Activated CD4-positive, alpha-beta T cell treated with anti-CD3 and anti-CD28 coated beads, Interleukin-2, amount 10 ng/mL, durations not matched to agents 7 days and 5 days (primary cell): ENCODE data around the gene PKLR. TPM values are rescaled to one million over a fixed set of nuclear protein-coding genes. Genes with fewer than 3 reads are reported as not detected.
"Not testable (repeated sequence)": the region's sequence is repeated elsewhere in the genome, so short reads cannot be mapped to it uniquely, and the experiment has no call there.

ENCODE experiments used
- CTCF ChIA-PET: fragments of 350-600 bp; sonication (Branson Sonifier 250); formaldehyde crosslinking; loops from one replicate; lab custom pipeline; 2021; ENCODE audit warnings: antibody characterized with exemption; lab: Charles Lee
- POLR2A ChIA-PET: fragments of 350-600 bp; sonication (Branson Sonifier 250); formaldehyde crosslinking; loops from one replicate; lab custom pipeline; 2021; ENCODE audit warnings: antibody characterized with exemption; lab: Charles Lee
- DNase-seq: peaks from one replicate; pipeline ENCODE4 v3.0.0-alpha.2; 2020
- H3K27ac Mint-ChIP-seq: one replicate; pipeline ENCODE4 v1.8.0; 2021; ENCODE audit warnings: mild to moderate bottlenecking, moderate library complexity, mixed read lengths
- H3K27me3 Mint-ChIP-seq: one replicate; pipeline ENCODE4 v1.8.0; 2021; ENCODE audit warnings: mixed read lengths
- H3K36me3 Mint-ChIP-seq: one replicate; pipeline ENCODE4 v1.8.0; 2021; ENCODE audit warnings: low read depth, mixed read lengths
- H3K4me1 Mint-ChIP-seq: one replicate; pipeline ENCODE4 v1.8.0; 2021; ENCODE audit warnings: mixed read lengths
- H3K4me3 Mint-ChIP-seq: one replicate; pipeline ENCODE4 v1.8.0; 2021; ENCODE audit warnings: mild to moderate bottlenecking, moderate library complexity, mixed read lengths
- H3K9me3 Mint-ChIP-seq: one replicate; pipeline ENCODE4 v1.8.0; 2021; ENCODE audit warnings: mixed read lengths
- microRNA-seq: library from miRNA; unstranded; fragments of <30 nt; microRNA quantifications from one replicate; pipeline ENCODE4 v1.2.0, GENCODE V29; 2021; ENCODE audit warnings: borderline microRNAs expressed, borderline replicate concordance
- total RNA-seq, 2 experiments: library from RNA; stranded (reverse); gene quantifications; one replicate each; pipeline ENCODE4 v1.2.3, GENCODE V29; 2021

Gene PKLR
- total RNA-seq, 2 experiments from 2014 or later: not detected

DNA sequence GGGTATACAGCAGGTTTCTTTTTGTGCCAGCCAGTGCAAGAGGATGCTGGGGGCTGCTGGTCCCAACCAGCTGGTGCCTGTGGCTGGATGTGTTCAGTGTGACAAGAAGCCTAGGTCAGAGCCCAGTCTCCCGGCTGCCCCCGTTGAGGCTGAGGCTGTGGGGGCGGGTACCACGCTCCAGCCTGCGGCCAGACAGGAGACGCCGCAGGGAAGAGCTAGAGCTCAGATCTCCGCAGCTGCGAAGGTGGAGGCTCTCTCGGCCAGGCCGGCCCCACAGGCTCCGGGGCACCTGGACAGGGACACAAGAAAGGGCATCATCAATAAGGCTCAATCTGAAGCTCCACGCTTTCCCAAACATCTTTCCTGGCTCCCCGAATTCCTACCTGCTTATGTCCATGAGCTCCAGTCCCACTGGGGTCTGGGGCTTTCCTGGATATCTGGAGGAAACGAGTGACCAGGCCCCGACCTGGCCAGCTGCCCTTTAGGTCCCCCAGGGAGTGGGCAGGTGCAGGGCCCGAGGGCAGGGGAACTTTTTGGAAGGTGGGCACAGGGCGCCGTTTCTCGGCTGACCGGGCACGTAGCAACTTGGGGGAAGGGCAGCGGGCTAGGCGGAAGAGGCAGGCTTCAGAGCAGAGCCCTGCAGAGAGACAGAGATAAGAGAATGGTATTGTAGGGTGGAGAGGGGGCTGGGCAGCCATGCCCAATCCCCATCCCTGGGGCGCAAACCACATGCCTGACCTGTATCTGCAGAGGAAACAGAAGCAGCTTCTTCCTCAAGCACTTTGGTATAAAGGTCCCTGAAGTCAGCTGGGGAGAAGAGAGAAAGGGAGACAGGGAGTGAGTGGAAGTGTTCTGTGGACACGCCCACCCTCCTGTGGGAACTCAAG lies 53.3 kb downstream of the PKLR start:
- no peak overlapping the region for H3K4me3 Mint-ChIP-seq
- H3K36me3 Mint-ChIP-seq: peaks cover 8% of the 10 kb centered on the region
- H3K9me3 Mint-ChIP-seq: no peaks in the 10 kb centered on the region
- ChIA-PET CTCF (interaction anchor here (1.1 to 5.0 kb wide), 4 partner anchors 12 to 75 kb away, joined by 4 to 72 read pairs (median 20); partner anchors contain the start of gene SCAMP3), POLR2A (interaction anchor here (0.6 kb wide), 2 partner anchors 243 to 506 kb away, joined by 3 read pairs; no protein-coding TSS in a partner anchor)
- peaks cover 2% of the 10 kb centered on the region for H3K27me3 Mint-ChIP-seq
- H3K27ac Mint-ChIP-seq: no peak overlapping the region
- no peak for DNase-seq
- peaks cover 45% of the 10 kb centered on the region for H3K4me1 Mint-ChIP-seq

- POLR2A ChIA-PET: interaction anchor here (0.6 kb wide), 2 partner anchors 244 to 507 kb away, joined by 3 read pairs; no protein-coding TSS in a partner anchor
- not testable (repeated sequence) for H3K9me3 Mint-ChIP-seq
- H3K27ac Mint-ChIP-seq: peak overlapping the region; percentile 94
Measured at GRCh38 chr1:155246796-155247195, 54.4 kb downstream of the PKLR start.

GRCh38 chr1:155245163-155245524 lies 56.1 kb downstream of the PKLR start:
- Mint-ChIP-seq H3K4me3 (peak overlapping the region; percentile 79), H3K27me3 (peaks cover 2% of the 10 kb centered on the region), H3K27ac (peak overlapping the region; percentile 94), H3K36me3 (peaks cover 12% of the 10 kb centered on the region), H3K9me3 (no peaks in the 10 kb centered on the region), H3K4me1 (peaks cover 57% of the 10 kb centered on the region)
- ChIA-PET CTCF (interaction anchor here (2.0 to 2.3 kb wide), 2 partner anchors 27 to 78 kb away, joined by 6 to 9 read pairs; partner anchors contain the start of gene CLK2), POLR2A (no interaction called here)
- no peak for DNase-seq

More at GRCh38 chr1:155246796-155247195, 54.4 kb downstream of the PKLR start:
- CTCF ChIA-PET: interaction anchor here (0.6 to 1.1 kb wide), 4 partner anchors 15 to 910 kb away, joined by 3 to 4 read pairs (median 4); no protein-coding TSS in a partner anchor
- DNase-seq, H3K4me3 Mint-ChIP-seq, H3K36me3 Mint-ChIP-seq, H3K27me3 Mint-ChIP-seq: not testable (repeated sequence)
- peaks cover 52% of the 10 kb centered on the region for H3K4me1 Mint-ChIP-seq

- Mint-ChIP-seq H3K9me3 (no peaks in the 10 kb centered on the region), H3K4me1 (peaks cover 58% of the 10 kb centered on the region), H3K4me3 (peak overlapping the region; percentile 79), H3K27ac (peak overlapping the region; percentile 94), H3K27me3 (peaks cover 2% of the 10 kb centered on the region), H3K36me3 (peaks cover 14% of the 10 kb centered on the region)
- ChIA-PET POLR2A (no interaction called here), CTCF (interaction anchor here (0.8 to 2.3 kb wide), 5 partner anchors 13 to 79 kb away, joined by 3 to 9 read pairs (median 4); partner anchors contain the start of genes CLK2 and KRTCAP2)
- peak; percentile 99 for DNase-seq
Measured at GRCh38 chr1:155244368-155245162, 56.7 kb downstream of the PKLR start.

GRCh38 chr1:155242805-155243358 lies 58.4 kb downstream of the PKLR start:
- peaks cover 22% of the 10 kb centered on the region for H3K36me3 Mint-ChIP-seq

DNA sequence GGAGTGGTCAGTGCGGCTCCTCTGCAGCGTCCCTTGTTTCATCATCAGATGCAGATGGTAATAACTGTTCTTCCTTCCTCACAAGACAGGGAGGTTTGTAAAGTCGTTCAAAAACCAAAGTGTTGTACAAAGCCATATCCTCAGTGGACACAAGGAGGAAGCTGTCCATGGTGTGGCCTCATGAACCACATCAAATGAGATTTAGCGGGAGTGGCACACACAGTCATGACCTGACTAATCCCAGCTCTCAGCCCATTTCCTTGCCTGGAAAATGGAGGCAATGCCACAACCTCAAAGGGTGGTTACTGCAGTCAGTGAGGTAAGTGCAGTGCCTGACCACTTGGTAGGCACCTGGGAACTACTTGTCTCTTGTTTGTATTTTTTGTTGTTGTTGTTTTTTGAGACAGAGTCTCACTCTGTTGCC lies 59.4 kb downstream of the PKLR start:
- H3K9me3 Mint-ChIP-seq: no peaks in the 10 kb centered on the region
- DNase-seq: no peak
- peak overlapping the region; percentile 40 for H3K4me3 Mint-ChIP-seq
- peaks cover 62% of the 10 kb centered on the region for H3K4me1 Mint-ChIP-seq
- CTCF ChIA-PET: interaction anchor here (0.6 to 3.9 kb wide), 8 partner anchors 9 to 534 kb away, joined by 3 to 38 read pairs (median 4); partner anchors contain the start of genes KRTCAP2, THBS3 and TRIM46
- POLR2A ChIA-PET: no interaction called here
- peak overlapping the region; percentile 91 for H3K27ac Mint-ChIP-seq
- peaks cover 27% of the 10 kb centered on the region for H3K36me3 Mint-ChIP-seq
- peaks cover 2% of the 10 kb centered on the region for H3K27me3 Mint-ChIP-seq

More at GRCh38 chr1:155242805-155243358, 58.4 kb downstream of the PKLR start:
- CTCF ChIA-PET: interaction anchor here (0.6 to 1.8 kb wide), 5 partner anchors 14 to 812 kb away, joined by 3 to 5 read pairs (median 4); partner anchors contain the start of gene KRTCAP2
- peak overlapping the region; percentile 94 for H3K27ac Mint-ChIP-seq
- no peaks in the 10 kb centered on the region for H3K9me3 Mint-ChIP-seq
- H3K4me3 Mint-ChIP-seq: peak overlapping the region; percentile 79
- POLR2A ChIA-PET: no interaction called here
- H3K4me1 Mint-ChIP-seq: peaks cover 62% of the 10 kb centered on the region
- H3K27me3 Mint-ChIP-seq: peaks cover 2% of the 10 kb centered on the region
- no peak for DNase-seq

- Mint-ChIP-seq H3K4me1 (peaks cover 61% of the 10 kb centered on the region), H3K27ac (peak overlapping the region; percentile 91), H3K36me3 (peaks cover 28% of the 10 kb centered on the region), H3K4me3 (peak overlapping the region; percentile 85), H3K27me3 (peaks cover 2% of the 10 kb centered on the region), H3K9me3 (no peaks in the 10 kb centered on the region)
- CTCF ChIA-PET: interaction anchor here (0.6 to 3.9 kb wide), 7 partner anchors 9 to 535 kb away, joined by 3 to 38 read pairs (median 4); partner anchors contain the start of genes KRTCAP2, THBS3 and TRIM46
- peak; percentile 83 for DNase-seq
- POLR2A ChIA-PET: no interaction called here
Measured at GRCh38 chr1:155241069-155241679, 60.1 kb downstream of the PKLR start.

Small RNAs within 50 kb of the gene (microRNA-seq; reads per million reads assigned to microRNA genes)
- not detected for gene MIR555

Other genes with a start within 250 kb of the PKLR start
- gene EFNA4, start 237.7 kb downstream of the PKLR start, total RNA-seq: 1 to 10 TPM; 8.2 to 8.3 TPM
- gene EFNA3, start 222.6 kb downstream of the PKLR start, total RNA-seq: 1 to 10 TPM; 2.3 to 2.7 TPM
- under 1 TPM in 1 of 2 experiments, not detected in 1; 0.15 TPM for gene EFNA1, start 173.6 kb downstream of the PKLR start, total RNA-seq
- gene SLC50A1, start 165.6 kb downstream of the PKLR start, total RNA-seq: 10 to 100 TPM; 37.2 to 42.3 TPM
- 10 to 100 TPM; 50.1 to 58.9 TPM for gene DPM3, start 160.9 kb downstream of the PKLR start, total RNA-seq
- 100 to 1,000 TPM; 183 to 308 TPM for gene KRTCAP2, start 128.1 kb downstream of the PKLR start, total RNA-seq
- gene TRIM46, start 127.6 kb downstream of the PKLR start, total RNA-seq: 10 to 100 TPM; 14.2 to 15.5 TPM
- gene THBS3, start 93.5 kb downstream of the PKLR start, total RNA-seq: 10 to 100 TPM; 21.2 to 23.6 TPM
- 10 to 100 TPM; 32.8 to 37.3 TPM for gene MTX1, start 92.7 kb downstream of the PKLR start, total RNA-seq
- 10 to 100 TPM; 22.8 to 22.9 TPM for gene ENTREP3, start 46.0 kb downstream of the PKLR start, total RNA-seq
- gene SCAMP3, start 39.1 kb downstream of the PKLR start, total RNA-seq: 10 to 100 TPM; 88.7 to 96.4 TPM
- 100 to 1,000 TPM in 1 of 2 experiments, 10 to 100 TPM in 1; 100.0 to 104 TPM for gene CLK2, start 27.9 kb downstream of the PKLR start, total RNA-seq
- 1 to 10 TPM; 2.5 to 3.4 TPM for gene HCN3, start 24.0 kb downstream of the PKLR start, total RNA-seq
- gene FDPS, start 7.4 kb upstream of the PKLR start, total RNA-seq: 100 to 1,000 TPM; 209 to 229 TPM
- 10 to 100 TPM; 30.2 to 31.6 TPM for gene RUSC1, start 19.5 kb upstream of the PKLR start, total RNA-seq